SH-SY5Y (cell line): ENCODE measurements around the gene TSC22D4.

Source experiments
- GATA2 ChIP-seq: IDR thresholded peaks from 2 replicates; pipeline ENCODE4 v1.6.1; 2011; ENCODE audit warnings: mild to moderate bottlenecking, low read depth, low read length
- GATA3 ChIP-seq: IDR thresholded peaks from 2 replicates; pipeline ENCODE4 v1.6.1; 2011; ENCODE audit warnings: low read depth, mild to moderate bottlenecking, low read length, moderate library complexity

- TF ChIP-seq GATA3 (no peak), GATA2 (no peak)
Observed at GRCh38 chr7:100496509-100496908, 17.5 kb upstream of the TSC22D4 start.
